Right renal cortex interstitium (tissue), 3 donors: ENCODE data around the gene RIMKLA. TPM values are rescaled to one million over a fixed set of nuclear protein-coding genes. Genes with fewer than 3 reads are reported as not detected.

Experiments used
- DNase-seq, 3 donors: peaks; one replicate each; pipeline ENCODE4 v3.0.0-alpha.2; 2013; ENCODE audit warnings: low read depth in 3 of 3, low spot score in 2 of 3
- polyA plus RNA-seq, 3 donors: library from polyadenylated mRNA; unstranded; fragments of 120-200 nt; gene quantifications; one replicate each; pipeline ENCODE4 v1.2.1, GENCODE V29; 2013; ENCODE audit not compliant: insufficient read length in 3 of 3

The RIMKLA gene
- polyA plus RNA-seq, 3 donors = 0.40 to 0.47 (median 0.42) TPM

DNA sequence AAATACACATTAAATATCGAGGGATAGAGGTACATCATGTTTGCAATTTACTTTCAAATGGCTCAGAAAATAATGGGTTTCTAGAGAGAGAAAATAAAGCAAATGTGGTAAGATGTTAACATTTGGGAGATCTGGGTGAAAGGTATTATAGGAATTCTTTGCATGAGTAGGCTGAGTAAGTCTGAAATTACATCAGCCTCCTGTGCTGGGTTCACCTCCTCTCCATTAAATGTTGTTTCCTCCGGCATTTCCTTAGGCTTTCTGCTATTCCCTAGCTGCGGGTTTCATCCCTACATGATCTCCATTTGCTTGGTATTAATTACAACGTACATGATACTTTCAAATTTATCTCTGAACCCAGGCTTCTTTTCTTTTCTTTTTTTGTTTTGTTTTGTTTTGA lies 43.6 kb downstream of the RIMKLA start:
- no peak for DNase-seq

DNA sequence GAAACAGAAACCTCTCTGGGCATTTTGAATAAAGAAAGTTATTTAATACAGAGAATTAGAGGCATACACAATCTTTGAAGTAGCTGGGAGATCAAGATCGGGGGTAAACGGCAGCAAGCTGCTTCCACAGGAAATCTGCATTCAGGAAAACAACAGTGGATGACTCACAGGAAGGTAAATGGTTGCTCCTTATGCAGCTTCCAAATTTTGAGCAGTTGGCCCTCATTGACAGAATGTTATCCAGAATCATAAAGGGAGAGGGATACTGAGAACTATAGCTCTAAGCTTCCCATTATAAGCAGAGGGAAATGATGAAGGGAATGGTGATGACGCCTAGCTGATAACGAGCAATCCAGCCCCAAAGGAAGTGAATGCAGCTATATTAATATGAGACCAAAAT lies 46.6 kb downstream of the RIMKLA start:
- DNase-seq = no peak

DNA sequence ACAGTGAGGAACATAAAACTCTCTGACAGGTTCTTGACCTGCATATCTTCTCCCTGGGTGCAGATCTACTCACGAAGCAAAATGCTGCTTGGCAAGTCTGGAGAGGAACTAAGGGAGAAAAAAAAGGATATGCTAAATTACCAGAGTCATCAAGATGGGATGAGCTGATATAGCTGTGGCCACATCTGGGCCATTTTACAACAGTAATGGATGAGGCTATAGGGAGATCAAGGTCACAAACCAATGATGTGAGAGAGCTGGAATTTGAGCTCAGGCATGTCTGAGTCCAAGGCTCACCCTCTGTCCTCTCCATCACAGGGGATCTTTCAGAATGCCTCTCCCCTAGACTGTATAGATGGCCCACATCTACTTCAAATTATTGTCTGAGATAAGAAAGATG lies 49.0 kb downstream of the RIMKLA start:
- DNase-seq = no peak

DNA sequence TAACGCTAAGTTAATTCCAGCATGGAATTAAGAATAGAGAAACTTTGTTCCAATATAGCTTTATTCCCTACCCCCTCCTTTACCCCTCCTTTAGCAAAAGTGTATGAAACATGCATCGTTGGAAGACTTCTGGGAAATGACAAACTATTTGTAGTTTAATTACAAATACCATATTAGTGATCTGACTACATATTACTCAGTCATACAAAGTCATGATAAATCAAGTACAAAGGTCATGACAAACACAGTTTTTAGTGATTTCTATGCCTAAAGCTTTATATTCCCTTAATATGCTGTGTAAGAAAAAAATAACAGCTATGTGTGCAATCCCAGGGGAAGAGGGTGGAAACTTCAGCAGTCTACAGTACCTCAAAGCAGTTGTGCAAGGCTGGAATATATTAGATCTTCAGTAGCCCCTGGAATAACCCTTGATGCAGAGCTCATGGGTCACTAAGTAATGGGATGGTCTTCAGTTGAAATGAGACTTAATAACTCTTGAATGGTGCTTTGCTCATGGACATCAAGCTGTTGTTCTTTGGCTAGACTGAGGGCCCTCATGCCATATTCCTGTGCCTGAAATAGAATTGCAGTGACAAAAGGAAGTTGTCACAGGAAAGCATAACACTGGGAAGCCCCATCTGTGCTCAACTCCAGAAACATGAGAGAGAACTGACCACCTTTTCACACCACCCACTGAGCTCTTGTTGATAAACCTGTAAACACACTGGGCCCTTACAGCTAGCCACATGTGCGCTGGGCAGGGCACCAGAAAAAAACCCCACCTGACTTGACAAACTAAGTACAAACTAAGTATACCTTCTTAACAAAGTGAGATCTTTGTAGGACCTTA lies 49.9 kb downstream of the RIMKLA start:
- DNase-seq = no peak

DNA sequence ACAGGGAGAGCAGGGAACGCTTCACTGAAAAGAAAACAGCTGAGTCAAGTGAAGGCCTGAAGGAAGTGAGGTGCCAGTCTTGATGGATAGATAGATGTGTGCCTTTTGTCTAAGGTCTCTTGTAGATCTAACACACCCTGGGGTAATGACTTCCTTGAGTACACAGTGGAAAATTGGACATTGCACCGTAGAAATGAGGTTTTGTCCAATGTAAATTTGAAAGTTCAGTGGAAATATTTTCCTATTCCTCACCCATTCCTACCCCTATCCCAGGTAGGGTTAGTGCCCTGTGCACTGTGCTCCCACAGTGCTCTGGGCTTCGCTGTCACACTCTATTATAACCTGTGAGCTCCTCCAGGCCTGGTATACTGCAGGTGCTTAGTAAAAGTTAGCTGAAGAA lies 50.9 kb downstream of the RIMKLA start:
- DNase-seq = no peak

DNA sequence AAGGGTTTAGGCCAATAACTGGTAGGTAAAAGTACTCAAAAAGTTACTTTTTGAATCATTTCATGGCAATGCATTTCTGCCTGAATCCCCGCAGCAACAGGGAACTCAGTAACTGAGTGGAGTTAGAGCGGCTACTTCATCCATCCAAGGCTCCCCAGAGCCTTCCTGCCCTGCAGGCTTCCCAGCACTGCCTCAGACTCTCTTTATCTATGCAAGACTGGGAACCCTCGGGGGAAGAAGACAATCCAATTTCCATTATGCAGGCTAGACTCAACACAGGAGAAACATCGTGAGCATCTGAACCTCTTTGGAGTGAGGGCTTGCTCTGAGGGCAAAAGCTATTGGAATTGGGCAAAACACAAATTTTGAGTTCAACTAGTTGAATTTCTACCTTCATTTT lies 52.1 kb downstream of the RIMKLA start:
- DNase-seq = no peak

DNA sequence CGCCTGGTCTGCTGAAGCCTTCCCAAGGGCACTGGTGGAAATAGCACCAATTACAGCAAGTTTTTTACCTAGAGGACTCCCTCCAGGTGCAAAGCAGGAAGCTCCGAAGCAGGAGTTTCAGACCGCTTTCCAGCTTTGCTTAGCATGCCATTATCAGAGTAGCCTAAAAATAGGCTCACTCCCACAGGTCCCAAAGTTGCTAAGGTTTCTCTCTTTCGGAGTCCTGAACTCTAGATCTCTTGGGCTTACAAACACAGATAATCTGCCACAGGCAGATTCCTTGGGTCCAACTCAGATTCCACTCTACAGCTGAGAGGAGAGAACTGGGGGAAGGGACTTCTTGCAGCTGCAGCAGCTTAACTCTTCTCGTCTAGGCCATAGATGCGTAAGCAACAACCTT lies 52.8 kb downstream of the RIMKLA start:
- no peak for DNase-seq

DNA sequence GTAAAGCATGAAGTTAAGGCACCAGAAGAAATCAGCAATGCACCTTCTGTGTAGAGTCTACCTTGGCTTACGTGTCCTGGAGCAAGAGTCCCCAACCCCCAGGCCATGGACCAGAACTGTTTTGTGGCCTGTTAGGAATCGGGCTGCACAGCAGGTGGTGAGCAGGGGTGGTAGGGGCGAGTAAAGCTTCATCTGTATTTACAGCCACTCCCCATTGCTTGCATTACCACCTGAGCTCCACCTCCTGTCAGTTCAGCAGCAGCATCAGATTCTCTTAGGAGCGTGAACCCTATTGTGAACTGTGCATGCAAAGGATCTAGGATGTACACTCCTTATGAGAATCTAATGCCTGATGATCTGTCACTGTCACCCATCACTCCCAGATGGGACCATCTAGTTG lies 53.7 kb downstream of the RIMKLA start:
- DNase-seq = no peak

DNA sequence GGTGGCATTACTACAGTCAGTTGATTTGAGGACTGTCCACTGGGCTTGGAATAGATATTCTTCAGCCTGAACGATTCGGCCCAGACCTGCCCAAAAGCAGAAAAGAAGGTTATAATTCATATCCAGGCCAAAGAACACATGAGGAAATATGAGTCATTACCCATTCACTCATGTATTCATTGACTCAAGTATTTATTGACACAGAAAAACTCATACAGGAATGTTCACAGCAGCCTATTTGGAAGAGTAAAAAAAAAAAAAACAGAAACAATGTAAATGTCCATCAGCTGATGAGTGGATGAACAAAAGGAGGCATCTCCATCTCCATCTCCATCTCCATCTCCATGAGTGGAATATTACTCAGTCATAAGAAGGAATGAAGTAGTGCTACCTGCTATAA lies 59.3 kb downstream of the RIMKLA start:
- no peak for DNase-seq

DNA sequence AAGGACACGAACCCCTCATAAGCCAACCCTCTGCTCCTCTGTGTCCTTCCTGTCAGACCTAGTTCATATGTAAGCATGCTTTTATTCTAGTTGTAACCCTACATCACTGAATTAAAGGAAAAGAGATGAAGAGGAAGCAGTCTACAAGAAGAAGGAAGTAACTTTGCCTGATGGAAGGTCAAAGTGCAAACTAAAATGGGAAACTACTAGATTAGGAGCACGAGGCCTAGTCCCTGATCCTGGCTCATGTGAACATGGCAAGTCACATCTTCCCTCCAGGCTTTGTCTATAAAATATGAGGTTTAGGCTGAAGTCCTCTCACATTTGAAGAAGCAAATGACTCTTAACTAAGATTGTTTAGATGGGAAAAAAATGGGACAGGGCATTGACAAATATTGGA lies 62.1 kb downstream of the RIMKLA start:
- DNase-seq = no peak

DNA sequence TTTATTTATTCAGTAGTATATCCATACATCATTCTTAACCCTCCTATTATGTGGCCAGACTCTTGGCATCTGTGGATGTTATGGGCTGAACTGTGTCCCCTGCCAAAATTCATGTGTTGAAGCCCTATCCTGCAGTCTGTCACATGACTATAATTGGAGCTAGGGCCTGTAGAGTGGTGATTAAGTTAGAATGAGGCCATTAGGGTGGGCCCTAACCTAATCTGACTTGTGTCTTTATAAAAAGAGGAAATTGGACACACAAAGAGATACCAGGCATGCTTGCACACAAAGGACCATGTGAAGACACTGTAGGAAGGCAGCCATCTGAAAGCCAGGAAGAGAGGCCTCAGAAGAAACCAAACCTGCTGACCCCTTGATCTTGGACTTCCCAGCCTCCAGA lies 68.7 kb downstream of the RIMKLA start:
- no peak for DNase-seq

DNA sequence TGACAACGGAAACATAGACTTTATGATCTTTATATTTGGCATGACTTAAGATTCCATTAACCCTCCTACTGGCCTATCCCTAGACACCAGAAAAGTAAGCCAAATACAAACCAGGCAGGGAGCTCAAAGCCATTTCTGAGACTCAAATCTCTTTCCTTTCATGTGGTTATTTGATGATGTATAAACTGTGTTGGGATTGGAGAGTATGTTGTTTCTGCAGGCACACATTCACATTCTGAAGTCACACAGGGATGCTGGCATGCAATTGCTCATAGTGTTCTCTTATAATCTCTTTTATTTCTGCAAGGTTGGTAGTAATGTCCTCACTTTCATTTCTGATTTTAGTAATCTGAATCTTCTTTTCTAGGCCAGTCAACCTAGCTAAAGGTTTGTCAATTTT lies 69.5 kb downstream of the RIMKLA start:
- DNase-seq = no peak

DNA sequence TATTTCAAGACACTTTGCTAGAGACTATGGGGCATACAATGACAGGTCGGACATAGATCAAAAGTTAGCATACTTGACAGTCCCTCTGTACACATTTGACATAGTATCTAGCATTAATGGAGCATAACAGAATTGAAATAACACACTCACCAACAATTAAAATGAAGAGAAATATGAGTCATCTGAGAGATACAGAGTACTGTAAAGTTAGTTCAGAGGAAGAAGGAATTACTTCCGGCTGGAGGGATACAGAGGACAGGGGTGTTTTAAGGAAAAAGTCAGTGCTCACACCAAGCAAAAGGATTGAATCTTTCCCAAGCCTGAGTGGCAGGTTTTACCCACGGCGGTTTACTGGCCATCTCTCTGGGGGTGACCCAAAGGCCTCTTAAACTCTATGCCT lies 72.8 kb downstream of the RIMKLA start:
- DNase-seq = no peak

DNA sequence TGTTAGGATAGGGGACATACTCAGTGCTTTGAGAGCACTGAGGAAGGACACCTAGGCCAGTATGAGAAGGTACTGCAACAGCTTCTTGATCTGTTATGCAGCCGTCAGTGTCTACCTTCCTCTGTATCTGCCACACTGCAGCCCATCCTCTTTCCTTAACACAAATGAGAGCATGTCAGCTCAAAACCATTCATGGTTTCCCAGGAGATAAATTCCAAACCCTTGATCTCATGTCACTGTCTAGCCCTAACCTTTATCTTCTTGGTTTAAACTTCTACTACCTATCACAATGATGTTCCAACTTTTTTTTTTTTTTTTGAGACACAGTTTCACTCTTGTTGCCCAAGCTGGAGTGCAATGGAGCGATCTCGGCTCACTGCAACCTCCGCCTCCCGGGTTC lies 73.8 kb downstream of the RIMKLA start:
- no peak for DNase-seq

DNA sequence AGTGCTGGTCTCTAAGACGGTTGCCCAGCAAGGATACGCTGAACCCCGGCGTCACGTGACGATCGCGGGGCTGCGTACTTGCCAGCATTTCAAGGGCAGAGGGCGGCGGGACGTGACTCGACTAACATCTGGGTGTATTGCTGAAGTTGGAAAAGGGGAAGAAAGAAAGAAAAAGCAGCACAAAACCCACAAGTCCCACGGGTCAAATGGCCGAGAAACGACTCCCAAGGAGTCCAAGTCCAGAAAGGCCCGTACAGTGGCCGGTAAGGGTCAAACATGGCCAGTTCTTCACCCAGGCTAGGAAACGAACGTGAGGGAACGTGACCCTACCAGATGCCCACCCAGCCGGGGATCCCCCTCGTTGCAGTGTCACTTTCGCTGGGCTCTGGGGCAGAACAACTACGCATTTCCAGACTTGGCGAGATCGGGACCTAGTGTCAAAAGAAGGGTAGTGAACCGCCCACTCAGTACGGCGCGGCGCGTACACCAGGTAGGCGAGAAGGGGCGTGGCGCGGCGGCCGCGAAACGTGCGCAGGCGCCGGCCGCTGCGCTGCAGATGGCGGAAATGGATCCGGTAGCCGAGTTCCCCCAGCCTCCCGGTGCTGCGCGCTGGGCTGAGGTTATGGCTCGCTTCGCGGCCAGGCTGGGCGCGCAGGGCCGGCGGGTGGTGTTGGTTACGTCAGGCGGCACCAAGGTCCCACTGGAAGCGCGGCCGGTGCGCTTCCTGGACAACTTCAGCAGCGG lies 75.6 kb downstream of the RIMKLA start, which contains the start of the genes PPCS and ZMYND12:
Gene PPCS (plus strand): TSS at position 534 of the 744 bp plus-strand sequence. CDS start 23 bp downstream, at position 557.
Gene ZMYND12 (minus strand): TSS at position 13 of the 744 bp plus-strand sequence. CDS start 25 bp downstream, outside the sequence.
- DNase-seq = peak; percentile 80 to 85 (median 84)

DNA sequence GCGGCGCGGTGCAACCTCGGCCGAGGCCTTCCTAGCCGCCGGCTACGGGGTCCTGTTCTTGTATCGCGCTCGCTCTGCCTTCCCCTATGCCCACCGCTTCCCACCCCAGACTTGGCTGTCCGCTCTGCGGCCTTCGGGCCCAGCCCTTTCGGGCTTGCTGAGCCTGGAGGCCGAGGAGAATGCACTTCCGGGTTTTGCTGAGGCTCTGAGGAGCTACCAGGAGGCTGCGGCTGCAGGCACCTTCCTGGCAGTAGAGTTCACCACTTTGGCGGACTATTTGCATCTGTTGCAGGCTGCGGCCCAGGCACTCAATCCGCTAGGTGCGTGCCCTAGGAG lies 76.1 kb downstream of the RIMKLA start:
- peak in 2 of 3 donors; percentile 46 to 53 for DNase-seq

DNA sequence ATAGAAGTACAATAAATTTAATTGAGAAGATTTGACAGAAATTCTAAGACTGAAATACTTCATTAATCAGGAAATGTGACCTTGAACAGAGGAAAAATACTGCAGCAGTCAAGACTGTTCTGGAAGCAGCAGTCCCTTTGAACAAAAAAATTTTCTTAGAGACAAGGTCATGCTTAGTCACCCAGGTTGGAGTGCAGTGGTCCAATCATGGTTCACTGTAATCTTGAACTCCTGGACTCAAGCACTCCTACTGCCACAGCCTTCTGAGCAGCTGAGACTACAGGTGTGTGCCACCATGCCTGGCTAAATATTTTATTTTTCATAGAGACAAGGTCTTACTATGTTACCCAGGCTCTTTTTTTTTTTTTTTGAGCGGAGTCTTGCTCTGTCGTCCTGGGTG lies 80.6 kb downstream of the RIMKLA start:
- DNase-seq = no peak

DNA sequence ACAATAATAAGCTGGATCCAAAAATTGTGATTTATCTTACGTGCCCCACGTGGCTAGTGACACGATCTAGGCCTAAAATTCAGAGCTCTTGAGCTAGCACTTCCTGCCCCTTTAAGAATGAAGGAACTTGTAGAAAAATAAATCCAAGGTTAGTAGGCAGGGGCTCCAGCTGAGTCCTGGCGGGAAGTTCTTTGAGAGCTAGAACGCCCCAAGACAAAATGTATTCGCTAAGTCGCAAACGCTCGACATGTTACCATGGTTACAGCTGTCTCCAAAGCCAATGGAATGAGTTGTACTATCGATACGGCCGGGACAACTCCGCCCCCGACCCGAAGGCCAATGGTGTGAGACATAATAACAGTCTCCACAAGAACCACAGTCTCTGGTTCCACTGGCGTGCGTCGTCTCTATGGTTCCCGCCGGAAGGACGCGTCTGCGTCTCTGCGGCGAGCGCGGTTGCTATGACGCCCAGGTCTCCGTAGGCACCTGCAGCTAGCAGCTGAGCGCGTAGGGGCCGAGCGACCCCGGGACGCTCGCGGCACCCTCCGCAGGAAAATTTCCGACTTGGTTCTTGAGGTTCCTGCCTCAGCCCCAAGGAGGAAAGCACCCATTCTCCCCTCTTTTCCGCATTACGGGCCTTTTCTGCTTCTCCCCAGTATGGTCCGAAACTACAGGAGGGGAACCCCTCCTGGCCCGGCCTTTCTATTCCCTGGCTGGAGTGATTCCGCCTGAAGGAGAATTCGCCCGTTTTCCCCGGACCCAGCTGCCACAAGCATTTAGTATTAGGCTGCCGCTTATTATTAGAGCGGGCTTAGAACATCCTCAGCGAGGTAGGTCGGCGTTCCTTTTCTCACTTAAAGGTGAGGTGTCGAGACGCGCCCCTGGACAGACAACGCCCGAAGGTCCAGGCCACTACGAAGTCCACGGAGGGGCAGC lies 82.5 kb downstream of the RIMKLA start, which contains the start of gene CCDC30:
Gene CCDC30 (plus strand): TSS at position 459 of the 936 bp plus-strand sequence. CDS start 17,266 bp downstream, outside the sequence.
- peak; percentile 95 to 96 (median 96) for DNase-seq

DNA sequence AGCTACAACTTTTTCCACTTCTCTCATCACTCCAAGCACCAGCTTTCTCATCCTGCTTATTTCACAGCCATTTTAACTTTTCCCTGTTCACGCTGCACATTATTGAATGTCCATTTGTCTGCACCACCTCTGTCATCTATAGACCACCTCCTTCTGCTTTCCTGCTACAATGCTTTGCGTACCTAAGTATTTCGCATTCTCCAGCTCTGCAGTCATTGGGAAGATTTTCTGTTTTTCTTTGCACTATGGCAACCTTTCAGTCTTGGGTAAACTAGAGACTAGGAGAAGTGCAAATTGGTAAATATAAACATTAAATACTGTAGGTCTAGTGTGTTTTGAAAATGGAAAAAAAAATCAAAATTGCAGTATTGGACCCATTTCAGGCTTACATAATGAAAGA lies 83.3 kb downstream of the RIMKLA start:
- DNase-seq = peak in 1 of 3 donors; percentile 15

DNA sequence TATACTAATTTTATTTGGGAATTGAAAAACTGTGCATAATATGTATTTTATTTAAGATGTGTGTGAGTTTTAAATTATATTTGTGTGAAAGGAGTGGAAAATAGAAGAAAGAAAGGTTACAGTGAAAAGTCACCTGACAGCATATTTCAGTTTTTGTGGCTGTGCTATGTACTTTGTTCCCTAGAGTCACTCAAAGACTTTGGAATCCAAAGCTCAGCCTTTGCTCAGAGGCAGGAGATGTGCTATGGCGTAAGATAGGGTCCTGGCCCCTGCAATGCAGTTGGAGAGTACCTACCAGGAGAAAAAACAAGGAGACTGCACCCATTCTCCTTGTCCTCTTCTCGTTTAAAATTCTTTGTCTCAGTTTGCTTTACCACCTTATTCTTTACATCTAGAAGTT lies 85.4 kb downstream of the RIMKLA start:
- no peak for DNase-seq

DNA sequence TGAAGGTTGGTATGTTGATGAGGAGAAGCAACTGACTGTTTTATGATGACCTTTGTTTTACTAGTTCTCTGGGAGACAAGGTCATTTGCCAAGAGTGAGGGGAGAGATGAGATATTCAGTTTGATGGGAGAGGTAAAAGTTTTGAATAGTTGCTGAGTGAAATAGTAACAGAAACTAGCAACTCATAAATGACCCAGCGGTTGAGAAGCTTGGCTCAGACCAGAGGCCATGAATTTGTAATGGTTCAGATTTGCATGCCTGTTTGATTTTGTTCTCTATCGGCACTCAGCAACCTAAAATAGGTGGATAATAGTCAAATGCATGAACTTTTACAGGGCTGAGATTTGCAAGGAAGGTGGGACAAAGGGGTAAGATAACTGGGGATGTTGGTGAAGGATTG lies 89.1 kb downstream of the RIMKLA start:
- DNase-seq = no peak
